Smooth muscle cell (in vitro differentiated cells): ENCODE results near the gene FARSB. TPM values are rescaled to one million over a fixed set of nuclear protein-coding genes. Genes with fewer than 3 reads are reported as not detected.

Source experiments
- DNase-seq: peaks from one replicate; lab custom pipeline; 2025; ENCODE audit not compliant: unreplicated experiment; lab: John Stamatoyannopoulos, UW
- H2AFZ ChIP-seq: fragments of 200-600 bp; sonication (generic); 2 replicates; pipeline ENCODE4 v1.6.0; 2016; ENCODE audit warnings: antibody characterized with exemption, low read depth, mild to moderate bottlenecking
- H3F3A ChIP-seq: fragments of 200-600 bp; sonication (generic); 2 replicates; pipeline ENCODE4 v1.6.0; 2017; ENCODE audit warnings: antibody characterized with exemption, low read depth
- H3K27ac ChIP-seq: fragments of 200-600 bp; sonication (generic); 2 replicates; pipeline ENCODE4 v1.5.1; 2016; ENCODE audit warnings: low read depth, mild to moderate bottlenecking
- H3K27me3 ChIP-seq: fragments of 200-600 bp; sonication (generic); 2 replicates; pipeline ENCODE4 v1.6.1; 2016; ENCODE audit warnings: low read depth, mild to moderate bottlenecking
- H3K36me3 ChIP-seq: fragments of 200-600 bp; sonication (generic); 2 replicates; pipeline ENCODE4 v1.5.1; 2016; ENCODE audit warnings: low read depth
- H3K4me1 ChIP-seq: fragments of 200-600 bp; sonication (generic); 2 replicates; pipeline ENCODE4 v1.5.1; 2016; ENCODE audit warnings: low read depth
- H3K4me2 ChIP-seq: fragments of 200-600 bp; sonication (generic); 2 replicates; pipeline ENCODE4 v1.6.0; 2016; ENCODE audit warnings: mild to moderate bottlenecking
- H3K4me3 ChIP-seq: fragments of 200-600 bp; sonication (generic); 2 replicates; pipeline ENCODE4 v1.5.1; 2016; ENCODE audit warnings: mild to moderate bottlenecking
- H3K79me2 ChIP-seq: fragments of 200-600 bp; sonication (generic); 2 replicates; pipeline ENCODE4 v1.6.0; 2016; ENCODE audit warnings: low read depth, mild to moderate bottlenecking
- H3K9ac ChIP-seq: fragments of 200-600 bp; sonication (generic); 2 replicates; pipeline ENCODE4 v1.6.0; 2016; ENCODE audit warnings: low read depth
- H3K9me3 ChIP-seq: fragments of 200-600 bp; sonication (generic); replicated peaks from 2 replicates; pipeline ENCODE4 v1.5.1; 2016; ENCODE audit warnings: low read depth
- H4K20me1 ChIP-seq: fragments of 200-600 bp; sonication (generic); 2 replicates; pipeline ENCODE4 v1.6.0; 2016; ENCODE audit warnings: low read depth
- CTCF ChIP-seq: fragments of 200-600 bp; sonication (generic); IDR thresholded peaks from 2 replicates; pipeline ENCODE4 v1.5.1; 2017; ENCODE audit warnings: borderline replicate concordance, mild to moderate bottlenecking, antibody characterized with exemption; ENCODE audit not compliant: insufficient read depth, poor library complexity, severe bottlenecking
- WGBS: methylation state at CpG from one replicate; pipeline ENCODE4 v1.1.7; 2016; ENCODE audit warnings: low lambda C conversion rate; 5-methylcytosine and 5-hydroxymethylcytosine counted together
- polyA plus RNA-seq: library from polyadenylated mRNA; unstranded; fragments of >200 nt; fragmentation: Nextera tagmentation; extraction: Ambion mirVana; gene quantifications from 2 replicates; pipeline ENCODE4 v1.2.1, GENCODE V29; 2016
- total RNA-seq: library from RNA; depleted of rRNA; stranded (reverse); fragments of >200 nt; gene quantifications from 2 replicates; pipeline ENCODE4 v1.2.3, GENCODE V29; 2014

The FARSB gene
- total and polyA plus RNA-seq, 2 experiments from 2014 or later: 25.7 to 27.0 TPM

- no peak overlapping the region for H3K9ac ChIP-seq
- peaks cover 45% of the 10 kb centered on the region for H3K36me3 ChIP-seq
- H3K4me3 ChIP-seq: no peak overlapping the region
- no peak overlapping the region for H3K4me2 ChIP-seq
- no peaks in the 10 kb centered on the region for H4K20me1 ChIP-seq
- WGBS: 100% methylated on average over 1 of the region's 1 CpG
- H3K27me3 ChIP-seq: no peaks in the 10 kb centered on the region
- H3K4me1 ChIP-seq: no peaks in the 10 kb centered on the region
- no peaks in the 10 kb centered on the region for H3K79me2 ChIP-seq
- no peak overlapping the region for H2AFZ ChIP-seq
- H3K9me3 ChIP-seq: no peaks in the 10 kb centered on the region
- no peaks in the 10 kb centered on the region for H3F3A ChIP-seq
- DNase-seq: no peak
- H3K27ac ChIP-seq: no peak overlapping the region
- TF ChIP-seq CTCF: no peak
These were observed 20.6 kb downstream of the FARSB start for GRCh38 chr2:222635295-222635694.

GRCh38 chr2:222627764-222628163 lies 28.1 kb downstream of the FARSB start:
- no peaks in the 10 kb centered on the region for H3K79me2 ChIP-seq
- no peak overlapping the region for H3K9ac ChIP-seq
- H3K4me2 ChIP-seq: no peak overlapping the region
- H3K4me1 ChIP-seq: no peaks in the 10 kb centered on the region
- H3K36me3 ChIP-seq: peaks cover 54% of the 10 kb centered on the region
- no peaks in the 10 kb centered on the region for H3F3A ChIP-seq
- no peak overlapping the region for H3K27ac ChIP-seq
- no peak for TF ChIP-seq CTCF
- WGBS: 98% methylated on average over 5 of the region's 5 CpGs
- H3K9me3 ChIP-seq: no peaks in the 10 kb centered on the region
- no peak for DNase-seq
- no peak overlapping the region for H3K4me3 ChIP-seq
- no peaks in the 10 kb centered on the region for H3K27me3 ChIP-seq
- H4K20me1 ChIP-seq: no peaks in the 10 kb centered on the region
- no peak overlapping the region for H2AFZ ChIP-seq

- Histone ChIP-seq H3K4me2 (no peak overlapping the region), H3K27ac (no peak overlapping the region), H3F3A (no peaks in the 10 kb centered on the region), H3K79me2 (no peaks in the 10 kb centered on the region), H4K20me1 (no peaks in the 10 kb centered on the region), H3K9ac (no peak overlapping the region), H2AFZ (no peak overlapping the region), H3K4me3 (no peak overlapping the region), H3K36me3 (peaks cover 27% of the 10 kb centered on the region), H3K4me1 (no peaks in the 10 kb centered on the region), H3K9me3 (no peaks in the 10 kb centered on the region), H3K27me3 (no peaks in the 10 kb centered on the region)
- 91% methylated on average over 6 of the region's 6 CpGs for WGBS
- TF ChIP-seq CTCF: no peak
- no peak for DNase-seq
These were observed 32.1 kb downstream of the FARSB start for GRCh38 chr2:222623756-222624309.

- peaks cover 19% of the 10 kb centered on the region for H3K36me3 ChIP-seq
- no peaks in the 10 kb centered on the region for H3K27me3 ChIP-seq
- no peak overlapping the region for H3K27ac ChIP-seq
- TF ChIP-seq CTCF: no peak
- H4K20me1 ChIP-seq: no peaks in the 10 kb centered on the region
- H3K4me3 ChIP-seq: no peak overlapping the region
- no peak overlapping the region for H3K4me2 ChIP-seq
- no peak overlapping the region for H3K9ac ChIP-seq
- no peaks in the 10 kb centered on the region for H3F3A ChIP-seq
- no peaks in the 10 kb centered on the region for H3K9me3 ChIP-seq
- H3K4me1 ChIP-seq: no peaks in the 10 kb centered on the region
- DNase-seq: no peak
- no peak overlapping the region for H2AFZ ChIP-seq
- H3K79me2 ChIP-seq: no peaks in the 10 kb centered on the region
- WGBS: 100% methylated on average over 2 of the region's 2 CpGs
These were observed 33.0 kb downstream of the FARSB start for GRCh38 chr2:222622910-222623309.
